ENCODE measurements around the gene PIWIL4.
A peak's percentile ranks its signal among the peaks of the same experiment; 100 is the strongest.

Gene PIWIL4
- 2.4 to 3.9 (median 3.1) reads per million in 4 donors for total RNA-seq

DNA sequence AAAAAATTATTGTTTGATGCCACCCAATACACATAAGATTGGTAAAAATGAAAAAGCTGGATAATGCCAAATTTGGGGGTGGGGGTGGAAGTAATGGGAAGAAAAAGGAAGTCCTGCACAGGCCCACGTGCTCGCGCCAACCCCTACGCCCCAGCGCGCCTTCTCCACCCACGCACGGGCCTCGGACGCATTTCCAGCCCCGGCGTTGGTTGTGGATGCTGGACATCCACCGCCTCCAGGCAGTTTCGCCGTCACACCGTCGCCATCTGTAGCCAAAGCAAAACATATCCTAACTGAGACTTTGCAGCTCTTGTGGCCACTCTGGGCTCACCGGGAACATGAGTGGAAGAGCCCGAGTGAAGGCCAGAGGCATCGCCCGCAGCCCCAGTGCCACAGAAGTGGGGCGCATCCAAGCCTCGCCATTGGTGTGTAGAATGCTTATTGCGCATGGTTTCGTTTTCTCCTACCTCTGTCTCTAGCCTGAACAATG, at the start of gene PIWIL4:
Gene PIWIL4 (plus strand): TSS at position 188 of the 490 bp plus-strand sequence. CDS start 151 bp downstream, at position 339.
- no peak for DNase-seq

DNA sequence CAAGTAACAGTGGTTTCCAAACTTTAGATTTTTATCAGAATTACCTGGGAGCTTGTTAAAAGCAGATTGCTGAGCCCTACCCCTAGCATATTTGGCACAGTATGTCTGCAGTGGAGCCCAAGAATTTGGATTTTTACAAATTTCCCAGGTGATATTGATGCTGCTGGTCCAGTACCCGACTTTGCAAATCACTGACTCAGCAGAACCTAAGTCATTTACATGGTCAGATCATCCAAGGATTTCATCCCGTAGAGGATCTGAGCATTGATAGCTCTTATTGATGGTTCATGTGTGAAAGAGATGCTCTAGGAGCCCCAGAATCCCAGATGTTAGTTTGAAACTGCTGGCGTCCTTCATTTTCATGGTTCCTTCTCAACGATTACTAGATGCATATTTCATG, 48.9 kb upstream of the PIWIL4 start:
- DNase-seq: no peak

- peak in 1 of 5 donors; percentile 15 for DNase-seq
Observed at GRCh38 chr11:94519478-94520084, 47.6 kb upstream of the PIWIL4 start.

- DNase-seq: no peak
Observed at GRCh38 chr11:94521684-94522083, 45.5 kb upstream of the PIWIL4 start.

- DNase-seq: no peak
Observed at GRCh38 chr11:94524341-94524740, 42.8 kb upstream of the PIWIL4 start.

- DNase-seq: no peak
Observed at GRCh38 chr11:94525546-94526324, 41.4 kb upstream of the PIWIL4 start.

GRCh38 chr11:94526645-94527438, 40.3 kb upstream of the PIWIL4 start:
- no peak for DNase-seq

DNA sequence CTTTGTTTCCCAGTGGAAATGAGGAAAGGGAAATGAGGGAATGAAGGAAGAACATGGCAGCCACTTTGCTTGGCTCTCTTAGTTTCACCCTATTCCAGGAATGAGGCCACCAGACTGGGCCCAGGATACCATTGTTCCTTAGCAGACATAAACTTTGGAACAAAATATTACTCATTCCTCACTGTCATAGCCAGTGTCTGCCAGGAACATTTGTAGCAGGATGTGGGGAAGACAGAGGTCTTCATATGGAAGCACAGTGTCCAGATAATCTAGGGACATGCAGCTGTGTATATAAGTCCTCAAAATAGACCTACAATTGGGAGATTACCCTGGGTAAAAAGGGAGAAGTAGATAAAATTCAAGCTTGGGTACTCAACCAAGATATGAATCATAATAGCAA, 38.6 kb upstream of the PIWIL4 start:
- no peak for DNase-seq

DNA sequence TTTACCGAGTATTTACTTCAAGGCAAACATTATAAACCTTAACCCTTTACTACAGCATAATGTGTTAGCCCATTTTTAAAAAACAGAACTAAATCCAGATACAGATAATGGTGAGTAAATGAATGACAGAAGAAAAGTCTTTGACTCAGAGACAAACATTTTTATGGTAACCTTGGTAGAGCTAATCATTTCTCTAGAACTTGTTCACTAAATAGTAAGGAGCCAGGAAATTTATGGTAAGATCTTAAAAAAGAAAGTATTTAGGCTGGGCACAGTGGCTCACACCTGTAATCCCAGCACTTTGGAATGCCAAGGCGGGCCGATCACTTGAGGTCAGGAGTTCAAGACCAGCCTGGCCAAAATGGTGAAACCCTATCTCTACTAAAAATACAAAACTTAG, 35.0 kb upstream of the PIWIL4 start:
- no peak for DNase-seq

GRCh38 chr11:94533206-94533605, 34.0 kb upstream of the PIWIL4 start:
- no peak for DNase-seq

- DNase-seq: no peak
Observed at GRCh38 chr11:94533696-94534630, 33.2 kb upstream of the PIWIL4 start.

DNA sequence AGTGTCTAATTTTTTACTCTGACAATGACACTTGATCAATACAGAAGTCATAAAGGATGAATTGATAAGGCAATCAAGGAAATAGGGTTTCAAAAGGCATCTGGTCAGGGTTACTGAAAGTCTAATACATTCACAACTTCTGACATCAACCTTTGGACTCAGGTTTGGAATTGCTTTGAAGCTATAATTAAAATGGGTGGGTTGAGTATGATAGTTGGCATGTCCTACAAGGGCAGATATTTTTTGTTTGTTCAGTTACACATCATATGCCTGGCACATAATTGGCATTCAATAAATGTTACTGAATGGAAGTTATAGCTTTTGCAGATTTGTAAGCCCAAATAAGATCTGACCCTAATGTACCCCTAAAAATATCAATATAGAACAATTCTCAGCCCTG, 30.8 kb upstream of the PIWIL4 start:
- no peak for DNase-seq

GRCh38 chr11:94537031-94537600, 30.1 kb upstream of the PIWIL4 start:
- no peak for DNase-seq

DNA sequence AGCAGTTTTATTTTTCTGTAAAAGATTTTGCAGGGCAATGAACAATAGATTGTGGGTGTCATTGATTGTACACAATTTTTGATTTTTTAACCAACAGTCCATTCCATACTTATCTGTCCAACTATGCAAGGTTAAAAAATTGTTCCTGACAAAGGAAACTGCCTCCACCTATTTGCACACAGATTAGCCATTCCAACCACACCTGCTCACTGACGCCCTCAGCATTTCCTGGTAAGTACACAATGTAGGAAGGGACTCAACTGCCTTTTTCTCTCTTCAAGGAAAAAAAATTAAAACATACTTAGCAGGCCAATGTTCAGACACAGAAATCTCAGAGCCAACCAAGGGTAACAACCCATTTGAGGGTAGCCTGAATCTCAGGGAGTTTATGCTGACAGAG, 27.7 kb upstream of the PIWIL4 start:
- no peak for DNase-seq

DNA sequence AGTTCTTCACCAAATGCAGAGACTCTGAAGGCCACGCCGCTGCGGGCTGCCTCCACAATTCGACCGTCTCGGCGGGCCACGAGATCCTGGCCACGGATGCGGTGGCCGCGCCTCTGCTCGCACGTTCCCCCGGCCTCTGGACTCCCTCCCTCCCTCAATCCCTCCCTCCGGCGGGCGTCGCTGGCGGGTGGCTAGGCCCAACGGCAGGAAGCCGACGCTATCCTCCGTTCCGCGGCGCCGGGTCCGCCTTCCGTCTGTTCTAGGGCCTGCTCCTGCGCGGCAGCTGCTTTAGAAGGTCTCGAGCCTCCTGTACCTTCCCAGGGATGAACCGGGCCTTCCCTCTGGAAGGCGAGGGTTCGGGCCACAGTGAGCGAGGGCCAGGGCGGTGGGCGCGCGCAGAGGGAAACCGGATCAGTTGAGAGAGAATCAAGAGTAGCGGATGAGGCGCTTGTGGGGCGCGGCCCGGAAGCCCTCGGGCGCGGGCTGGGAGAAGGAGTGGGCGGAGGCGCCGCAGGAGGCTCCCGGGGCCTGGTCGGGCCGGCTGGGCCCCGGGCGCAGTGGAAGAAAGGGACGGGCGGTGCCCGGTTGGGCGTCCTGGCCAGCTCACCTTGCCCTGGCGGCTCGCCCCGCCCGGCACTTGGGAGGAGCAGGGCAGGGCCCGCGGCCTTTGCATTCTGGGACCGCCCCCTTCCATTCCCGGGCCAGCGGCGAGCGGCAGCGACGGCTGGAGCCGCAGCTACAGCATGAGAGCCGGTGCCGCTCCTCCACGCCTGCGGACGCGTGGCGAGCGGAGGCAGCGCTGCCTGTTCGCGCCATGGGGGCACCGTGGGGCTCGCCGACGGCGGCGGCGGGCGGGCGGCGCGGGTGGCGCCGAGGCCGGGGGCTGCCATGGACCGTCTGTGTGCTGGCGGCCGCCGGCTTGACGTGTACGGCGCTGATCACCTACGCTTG, 23.2 kb upstream of the PIWIL4 start, which contains the start of gene FUT4:
Gene FUT4 (plus strand): TSS at position 227 of the 951 bp plus-strand sequence. CDS start 213 bp downstream, at position 440.
- peak; percentile 46 to 83 (median 53) for DNase-seq

GRCh38 chr11:94544646-94545263, 22.4 kb upstream of the PIWIL4 start:
- DNase-seq: peak in 1 of 5 donors; percentile 6

DNA sequence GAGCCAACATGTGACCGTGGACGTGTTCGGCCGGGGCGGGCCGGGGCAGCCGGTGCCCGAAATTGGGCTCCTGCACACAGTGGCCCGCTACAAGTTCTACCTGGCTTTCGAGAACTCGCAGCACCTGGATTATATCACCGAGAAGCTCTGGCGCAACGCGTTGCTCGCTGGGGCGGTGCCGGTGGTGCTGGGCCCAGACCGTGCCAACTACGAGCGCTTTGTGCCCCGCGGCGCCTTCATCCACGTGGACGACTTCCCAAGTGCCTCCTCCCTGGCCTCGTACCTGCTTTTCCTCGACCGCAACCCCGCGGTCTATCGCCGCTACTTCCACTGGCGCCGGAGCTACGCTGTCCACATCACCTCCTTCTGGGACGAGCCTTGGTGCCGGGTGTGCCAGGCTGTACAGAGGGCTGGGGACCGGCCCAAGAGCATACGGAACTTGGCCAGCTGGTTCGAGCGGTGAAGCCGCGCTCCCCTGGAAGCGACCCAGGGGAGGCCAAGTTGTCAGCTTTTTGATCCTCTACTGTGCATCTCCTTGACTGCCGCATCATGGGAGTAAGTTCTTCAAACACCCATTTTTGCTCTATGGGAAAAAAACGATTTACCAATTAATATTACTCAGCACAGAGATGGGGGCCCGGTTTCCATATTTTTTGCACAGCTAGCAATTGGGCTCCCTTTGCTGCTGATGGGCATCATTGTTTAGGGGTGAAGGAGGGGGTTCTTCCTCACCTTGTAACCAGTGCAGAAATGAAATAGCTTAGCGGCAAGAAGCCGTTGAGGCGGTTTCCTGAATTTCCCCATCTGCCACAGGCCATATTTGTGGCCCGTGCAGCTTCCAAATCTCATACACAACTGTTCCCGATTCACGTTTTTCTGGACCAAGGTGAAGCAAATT, 21.7 kb upstream of the PIWIL4 start:
- DNase-seq: no peak

GRCh38 chr11:94546162-94546470, 21.1 kb upstream of the PIWIL4 start:
- no peak for DNase-seq

- peak in 1 of 5 donors; percentile 4 for DNase-seq
Observed at GRCh38 chr11:94546886-94547285, 20.3 kb upstream of the PIWIL4 start.

Data from T-helper 1 cell (primary cell).